Osteoblast (primary cell): Measurements from ENCODE around the gene REL. TPM values are rescaled to one million over a fixed set of nuclear protein-coding genes. Genes with fewer than 3 reads are reported as not detected.
"Not testable (repeated sequence)": the region's sequence is repeated elsewhere in the genome, so short reads cannot be mapped to it uniquely, and the experiment has no call there.

Experiments used
- DNase-seq: peaks from one replicate; pipeline ENCODE4 v3.0.0; 2011; ENCODE audit warnings: low spot score, mixed read lengths; ENCODE audit not compliant: insufficient read length; ENCODE audit errors: missing footprints
- H2AFZ ChIP-seq: 2 replicates; pipeline ENCODE4 v1.6.0; 2011; ENCODE audit warnings: mild to moderate bottlenecking, low read length
- H3K27ac ChIP-seq: 2 replicates; pipeline ENCODE4 v1.5.1; 2011; ENCODE audit warnings: mild to moderate bottlenecking, low read depth, low read length, moderate library complexity
- H3K27me3 ChIP-seq: 2 replicates; pipeline ENCODE4 v1.6.0; 2012; ENCODE audit warnings: mild to moderate bottlenecking, control low read depth, inconsistent platforms, low read length, moderate library complexity; ENCODE audit not compliant: insufficient read depth
- H3K36me3 ChIP-seq: 2 replicates; pipeline ENCODE4 v1.5.1; 2011; ENCODE audit warnings: mild to moderate bottlenecking, low read length, control low read depth, moderate library complexity; ENCODE audit not compliant: insufficient read depth
- H3K4me1 ChIP-seq: 2 replicates; pipeline ENCODE4 v1.5.1; 2011; ENCODE audit warnings: mild to moderate bottlenecking, low read length, control low read depth, moderate library complexity; ENCODE audit not compliant: insufficient read depth
- H3K4me2 ChIP-seq: 2 replicates; pipeline ENCODE4 v1.6.0; 2011; ENCODE audit warnings: mild to moderate bottlenecking, low read length; ENCODE audit not compliant: insufficient read depth
- H3K4me3 ChIP-seq: fragments of 200-600 bp; sonication (generic); 3 replicates; pipeline ENCODE4 v1.5.1; 2012; ENCODE audit warnings: mild to moderate bottlenecking, low read length, inconsistent platforms; ENCODE audit not compliant: insufficient read depth
- H3K79me2 ChIP-seq: 2 replicates; pipeline ENCODE4 v1.6.0; 2012; ENCODE audit warnings: mild to moderate bottlenecking, low read length, control low read depth, inconsistent platforms; ENCODE audit not compliant: insufficient read depth
- H3K9me3 ChIP-seq: 2 replicates; pipeline ENCODE4 v1.5.1; 2011; ENCODE audit warnings: low read depth, low read length, control low read depth
- H4K20me1 ChIP-seq: 2 replicates; pipeline ENCODE4 v1.6.0; 2012; ENCODE audit warnings: mild to moderate bottlenecking, low read length, control low read depth; ENCODE audit not compliant: insufficient read depth
- CTCF ChIP-seq: IDR thresholded peaks from 2 replicates; pipeline ENCODE4 v1.5.1; 2011; ENCODE audit warnings: mild to moderate bottlenecking, low read depth, low read length, moderate library complexity; ENCODE audit errors: extremely low read depth
- total RNA-seq: library from RNA; depleted of rRNA; stranded (reverse); fragments of >200 nt; gene quantifications from 2 replicates; pipeline ENCODE4 v1.2.3, GENCODE V29; 2012

The REL gene
- total RNA-seq, 1 donor: 6.2 TPM

GRCh38 chr2:60857056-60857455 is 24.3 kb upstream of the REL start:
- peak; percentile 66 for DNase-seq
- Histone ChIP-seq H3K36me3 (no peaks in the 10 kb centered on the region), H2AFZ (no peak overlapping the region), H3K4me1 (no peaks in the 10 kb centered on the region), H3K4me3 (no peak overlapping the region), H4K20me1 (no peaks in the 10 kb centered on the region), H3K27me3 (peaks cover 2% of the 10 kb centered on the region), H3K79me2 (no peaks in the 10 kb centered on the region), H3K27ac (no peak overlapping the region), H3K9me3 (no peaks in the 10 kb centered on the region), H3K4me2 (no peak overlapping the region)
- TF ChIP-seq CTCF: no peak

- no peak overlapping the region for H3K4me3 ChIP-seq
- no peak overlapping the region for H3K4me2 ChIP-seq
- H4K20me1 ChIP-seq: no peaks in the 10 kb centered on the region
- H3K36me3 ChIP-seq: no peaks in the 10 kb centered on the region
- no peak overlapping the region for H2AFZ ChIP-seq
- no peaks in the 10 kb centered on the region for H3K4me1 ChIP-seq
- H3K27me3 ChIP-seq: peaks cover 2% of the 10 kb centered on the region
- H3K27ac ChIP-seq: no peak overlapping the region
- H3K9me3 ChIP-seq: no peaks in the 10 kb centered on the region
- no peak for TF ChIP-seq CTCF
- no peaks in the 10 kb centered on the region for H3K79me2 ChIP-seq
- no peak for DNase-seq
Measured at GRCh38 chr2:60858897-60859311, 22.5 kb upstream of the REL start.

GRCh38 chr2:60861736-60862135 is 19.6 kb upstream of the REL start:
- no peak overlapping the region for H2AFZ ChIP-seq
- no peak for DNase-seq
- H4K20me1 ChIP-seq: no peaks in the 10 kb centered on the region
- no peak overlapping the region for H3K27ac ChIP-seq
- H3K27me3 ChIP-seq: peaks cover 2% of the 10 kb centered on the region
- H3K9me3 ChIP-seq: no peaks in the 10 kb centered on the region
- no peak for TF ChIP-seq CTCF
- H3K4me2 ChIP-seq: no peak overlapping the region
- H3K36me3 ChIP-seq: no peaks in the 10 kb centered on the region
- no peaks in the 10 kb centered on the region for H3K4me1 ChIP-seq
- no peaks in the 10 kb centered on the region for H3K79me2 ChIP-seq
- no peak overlapping the region for H3K4me3 ChIP-seq

GRCh38 chr2:60862642-60863041 is 18.7 kb upstream of the REL start:
- Histone ChIP-seq H3K9me3 (no peaks in the 10 kb centered on the region), H2AFZ (no peak overlapping the region), H3K27ac (no peak overlapping the region), H4K20me1 (no peaks in the 10 kb centered on the region), H3K4me1 (no peaks in the 10 kb centered on the region), H3K27me3 (peaks cover 2% of the 10 kb centered on the region), H3K36me3 (no peaks in the 10 kb centered on the region), H3K79me2 (no peaks in the 10 kb centered on the region), H3K4me3 (no peak overlapping the region), H3K4me2 (no peak overlapping the region)
- TF ChIP-seq CTCF: no peak
- no peak for DNase-seq

GRCh38 chr2:60865361-60865760 is 16.0 kb upstream of the REL start:
- H3K27ac ChIP-seq, H3K27me3 ChIP-seq, H3K4me3 ChIP-seq, DNase-seq, H2AFZ ChIP-seq, H3K36me3 ChIP-seq, H4K20me1 ChIP-seq, H3K4me1 ChIP-seq, H3K4me2 ChIP-seq, H3K9me3 ChIP-seq, H3K79me2 ChIP-seq: not testable (repeated sequence)
